Measurements from ENCODE around the gene SUSD3.

GRCh38 chr9:93098236-93098946, 39.9 kb downstream of the SUSD3 start:
- TF ChIP-seq CTCF (IDR thresholded peaks at IDR 0.05) = no peak
- no peak for TF ChIP-seq POLR2A (IDR thresholded peaks at IDR 0.05)

Data from breast epithelium (tissue), 3 donors.